IMR-90 (cell line): ENCODE measurements around the gene MIER2. TPM values are rescaled to one million over a fixed set of nuclear protein-coding genes. Genes with fewer than 3 reads are reported as not detected.
"Not testable (repeated sequence)": the region's sequence is repeated elsewhere in the genome, so short reads cannot be mapped to it uniquely, and the experiment has no call there.

Source experiments
- ATAC-seq: fragments of 200-7000 bp; cut with Tn5 transposase; 2 replicates; pipeline ENCODE4 v1.9.1; 2020; ENCODE audit warnings: low read depth, mild to moderate bottlenecking, moderate library complexity
- BruUV-seq: library from RNA; stranded (reverse); fragments of 400-500 nt; replicated peaks from 2 replicates; lab custom pipeline; 2021; lab: Mats Ljungman, UMichigan
- CTCF ChIA-PET: fragments of 300-600 bp; formaldehyde crosslinking; extraction: SDS; loops from one replicate; lab custom pipeline; 2021; ENCODE audit warnings: antibody characterized with exemption; lab: Yijun Ruan, JAX
- POLR2A ChIA-PET: fragments of 300-600 bp; sonication (Branson Sonifier 250); formaldehyde crosslinking; loops from one replicate; lab custom pipeline; 2022; ENCODE audit warnings: antibody characterized with exemption; ENCODE audit not compliant: unreplicated experiment; lab: Charles Lee
- DNase-seq: peaks from one replicate; pipeline ENCODE4 v3.0.0; 2013
- H2AFZ ChIP-seq: replicated peaks from 2 replicates; pipeline ENCODE3; 2013; ENCODE audit warnings: low read length, mild to moderate bottlenecking; ENCODE audit not compliant: poor library complexity
- H2AK5ac ChIP-seq: 2 replicates; pipeline ENCODE4 v1.6.1; 2013; ENCODE audit warnings: low read depth, low read length, inconsistent platforms
- H2AK9ac ChIP-seq: replicated peaks from 2 replicates; pipeline ENCODE3; 2013; ENCODE audit warnings: mild to moderate bottlenecking, low read depth, low read length, moderate library complexity; ENCODE audit not compliant: poor library complexity
- H2BK120ac ChIP-seq: 2 replicates; pipeline ENCODE4 v1.6.1; 2013; ENCODE audit warnings: low read depth, low read length, inconsistent platforms
- H2BK15ac ChIP-seq: 3 replicates; pipeline ENCODE4 v1.6.1; 2013; ENCODE audit warnings: low read depth, low read length, inconsistent platforms
- H2BK20ac ChIP-seq: 2 replicates; pipeline ENCODE4 v1.6.1; 2013; ENCODE audit warnings: low read depth, mild to moderate bottlenecking, inconsistent platforms, low read length, moderate library complexity
- H2BK5ac ChIP-seq: 2 replicates; pipeline ENCODE4 v1.6.1; 2013; ENCODE audit warnings: mild to moderate bottlenecking, low read depth, low read length, inconsistent platforms; ENCODE audit not compliant: poor library complexity, severe bottlenecking
- H3K14ac ChIP-seq: replicated peaks from 2 replicates; pipeline ENCODE4 v1.6.1; 2013; ENCODE audit warnings: low read depth, low read length, inconsistent platforms
- H3K18ac ChIP-seq: 2 replicates; pipeline ENCODE4 v1.6.1; 2013; ENCODE audit warnings: low read depth, low read length, control low read depth
- H3K23ac ChIP-seq: 2 replicates; pipeline ENCODE4 v1.6.1; 2013; ENCODE audit warnings: low read depth, low read length, inconsistent platforms
- H3K27ac ChIP-seq: 2 replicates; pipeline ENCODE4 v1.5.1; 2013; ENCODE audit warnings: mild to moderate bottlenecking, control low read depth, low read length; ENCODE audit not compliant: insufficient read depth
- H3K27me3 ChIP-seq: 2 replicates; pipeline ENCODE4 v1.6.1; 2013; ENCODE audit warnings: low read length; ENCODE audit not compliant: control insufficient read depth, insufficient read depth
- H3K36me3 ChIP-seq: 2 replicates; pipeline ENCODE4 v1.6.1; 2013; ENCODE audit warnings: low read length, mixed read lengths; ENCODE audit not compliant: control insufficient read depth, insufficient read depth
- H3K4ac ChIP-seq: 2 replicates; pipeline ENCODE4 v1.6.1; 2013; ENCODE audit warnings: low read depth, low read length, inconsistent platforms
- H3K4me1 ChIP-seq: 2 replicates; pipeline ENCODE4 v1.6.1; 2013; ENCODE audit warnings: low read length, mixed read lengths; ENCODE audit not compliant: control insufficient read depth, insufficient read depth
- H3K4me2 ChIP-seq: 2 replicates; pipeline ENCODE4 v1.6.1; 2013; ENCODE audit warnings: low read depth, mild to moderate bottlenecking, control low read depth, low read length, moderate library complexity
- H3K4me3 ChIP-seq: 2 replicates; pipeline ENCODE4 v1.5.1; 2013; ENCODE audit warnings: low read depth, mild to moderate bottlenecking, control low read depth, low read length, moderate library complexity; ENCODE audit not compliant: insufficient read depth
- H3K56ac ChIP-seq: 2 replicates; pipeline ENCODE4 v1.6.1; 2013; ENCODE audit warnings: low read length, inconsistent platforms; ENCODE audit not compliant: insufficient read depth; ENCODE audit errors: extremely low read depth
- H3K79me1 ChIP-seq, 2 experiments: 2 replicates each; pipeline ENCODE4 v1.6.1; 2013; ENCODE audit warnings: low read length in 2 of 2, inconsistent platforms in 1 of 2, low read depth in 1 of 2
- H3K9ac ChIP-seq: 2 replicates; pipeline ENCODE4 v1.6.1; 2013; ENCODE audit warnings: low read depth, low read length, control low read depth
- H3K9me1 ChIP-seq: 2 replicates; pipeline ENCODE4 v1.6.1; 2013; ENCODE audit warnings: low read length, inconsistent platforms; ENCODE audit not compliant: insufficient read depth
- H3K9me3 ChIP-seq: 2 replicates; pipeline ENCODE4 v1.6.1; 2013; ENCODE audit warnings: low read length; ENCODE audit not compliant: control insufficient read depth, insufficient read depth
- H4K20me1 ChIP-seq: 2 replicates; pipeline ENCODE4 v1.6.1; 2013; ENCODE audit warnings: low read length, inconsistent platforms; ENCODE audit not compliant: insufficient read depth
- H4K5ac ChIP-seq: 2 replicates; pipeline ENCODE4 v1.6.1; 2013; ENCODE audit warnings: mild to moderate bottlenecking, low read depth, low read length, control low read depth
- H4K8ac ChIP-seq, 2 experiments: 2 replicates each; pipeline ENCODE4 v1.6.1; 2013; ENCODE audit warnings: low read depth in 2 of 2, low read length in 2 of 2, control low read depth in 1 of 2, inconsistent platforms in 1 of 2
- H4K91ac ChIP-seq: 2 replicates; pipeline ENCODE4 v1.6.1; 2013; ENCODE audit warnings: low read depth, low read length, inconsistent platforms; ENCODE audit not compliant: insufficient read depth
- WGBS, 2 experiments: methylation state at CpG; one replicate each; pipeline versions ENCODE4 v1.1.5 to v1.1.7; 2013; ENCODE audit warnings: missing lambda C conversion rate in 2 of 2; ENCODE audit not compliant: insufficient read length in 1 of 2; ENCODE audit errors: extremely low coverage in 2 of 2; 5-methylcytosine and 5-hydroxymethylcytosine counted together
- dilution Hi-C: fragments of 300-500 bp; cut with HindIII; formaldehyde crosslinking; loops from one replicate; pipeline ENCODE4 v1.14.3; 2018; ENCODE audit warnings: low sequenced_read_pairs; ENCODE audit not compliant: unreplicated experiment
- in situ Hi-C: fragments of 300-500 bp; cut with MboI; formaldehyde crosslinking; loops from 3 replicates; pipeline ENCODE4 v1.14.3; 2019; ENCODE audit warnings: low sequenced_read_pairs, inconsistent platforms, mixed read lengths
- intact Hi-C: fragments of 100-400 bp; cut with micrococcal nuclease; formaldehyde crosslinking; loops from 2 replicates; pipeline ENCODE4 v1.10.0; 2022
- polyA plus RNA-seq, 3 experiments: library from polyadenylated mRNA; depleted of rRNA; stranded (reverse); fragments of >200 nt; gene quantifications; 2 replicates each; pipeline ENCODE4 v1.2.3, GENCODE V29; 2012; ENCODE audit warnings: low replicate concordance in 1 of 3
- total RNA-seq: library from RNA; depleted of rRNA; stranded (reverse); fragments of >200 nt; gene quantifications from 2 replicates; pipeline ENCODE4 v1.2.3, GENCODE V29; 2012

Gene MIER2
- total and polyA plus RNA-seq, 2 of the 4 experiments (the other 2 are of a cell fraction), result 28.0 to 28.4 TPM

DNA sequence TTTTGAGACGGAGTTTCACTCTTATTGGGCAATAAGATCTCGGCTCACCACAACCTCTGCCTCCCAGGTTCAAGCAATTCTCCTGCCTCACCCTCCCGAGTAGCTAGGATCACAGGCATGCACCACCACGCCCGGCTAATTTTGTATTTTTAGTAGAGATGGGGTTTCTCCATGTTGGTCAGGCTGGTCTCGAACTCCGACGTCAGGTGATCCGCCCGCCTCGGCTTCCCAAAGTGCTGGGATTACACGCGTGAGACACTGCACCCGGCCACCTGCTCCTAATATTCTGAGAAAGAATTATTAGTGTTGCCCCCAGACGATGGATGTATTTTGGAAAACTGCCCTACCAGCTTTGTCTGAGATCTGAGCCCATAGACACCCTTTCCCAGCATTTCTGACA, 10.9 kb upstream of the MIER2 start:
- H3K4ac ChIP-seq, DNase-seq, H2BK15ac ChIP-seq, H3K79me1 ChIP-seq, in situ Hi-C loops, H3K27ac ChIP-seq, H3K23ac ChIP-seq, H3K4me1 ChIP-seq, H3K9me3 ChIP-seq, POLR2A ChIA-PET, BruUV-seq, H3K56ac ChIP-seq, H3K36me3 ChIP-seq, H3K18ac ChIP-seq, H4K8ac ChIP-seq, H3K14ac ChIP-seq, H2AFZ ChIP-seq, dilution Hi-C loops, H2AK5ac ChIP-seq, H2BK5ac ChIP-seq, H4K5ac ChIP-seq, H4K91ac ChIP-seq, intact Hi-C loops, H2AK9ac ChIP-seq, CTCF ChIA-PET, H3K9me1 ChIP-seq, H3K4me2 ChIP-seq, H3K4me3 ChIP-seq, H2BK20ac ChIP-seq, ATAC-seq, H3K27me3 ChIP-seq, H4K20me1 ChIP-seq, H2BK120ac ChIP-seq, H3K9ac ChIP-seq: not testable (repeated sequence)
- WGBS, 2 experiments, result no CpG with 5 or more reads among the region's 15 CpGs
